GM18909 (cell line): ENCODE measurements around the gene TRIB2.

ENCODE experiments used
- ATAC-seq: cut with Tn5 transposase; IDR thresholded peaks from one replicate; pipeline ENCODE4 v1.9.1; 2021; ENCODE audit warnings: mild to moderate bottlenecking; ENCODE audit not compliant: unreplicated experiment, poor library complexity

TRIB2 gene

GRCh38 chr2:12694990-12695774, 21.6 kb upstream of the TRIB2 start:
- peak; percentile 59 for ATAC-seq

- ATAC-seq: no peak
These were observed 19.1 kb upstream of the TRIB2 start for GRCh38 chr2:12697617-12698016.

GRCh38 chr2:12700989-12701388, 15.7 kb upstream of the TRIB2 start:
- ATAC-seq: no peak

- ATAC-seq: no peak
These were observed 15.0 kb upstream of the TRIB2 start for GRCh38 chr2:12701786-12702167.

- no peak for ATAC-seq
These were observed 14.3 kb upstream of the TRIB2 start for GRCh38 chr2:12702168-12703121.

- no peak for ATAC-seq
These were observed 12.4 kb upstream of the TRIB2 start for GRCh38 chr2:12704378-12704777.

GRCh38 chr2:12705230-12705629, 11.5 kb upstream of the TRIB2 start:
- no peak for ATAC-seq

GRCh38 chr2:12705742-12706141, 11.0 kb upstream of the TRIB2 start:
- no peak for ATAC-seq

GRCh38 chr2:12708508-12709206, 8.1 kb upstream of the TRIB2 start:
- no peak for ATAC-seq

- no peak for ATAC-seq
These were observed 7.6 kb upstream of the TRIB2 start for GRCh38 chr2:12709207-12709522.

GRCh38 chr2:12710301-12710700, 6.4 kb upstream of the TRIB2 start:
- no peak for ATAC-seq

GRCh38 chr2:12711339-12711738, 5.4 kb upstream of the TRIB2 start:
- ATAC-seq: no peak

GRCh38 chr2:12712881-12713280, 3.9 kb upstream of the TRIB2 start:
- no peak for ATAC-seq

- ATAC-seq: no peak
These were observed 2.1 kb upstream of the TRIB2 start for GRCh38 chr2:12714391-12715221.

- no peak for ATAC-seq
These were observed 1.3 kb upstream of the TRIB2 start for GRCh38 chr2:12715258-12716031.

- ATAC-seq: peak; percentile 38
These were observed 779 bp upstream of the TRIB2 start for GRCh38 chr2:12716032-12716281.

GRCh38 chr2:12717191-12718014, 667 bp downstream of the TRIB2 start:
- ATAC-seq: peak; percentile 29

- no peak for ATAC-seq
These were observed 1.4 kb downstream of the TRIB2 start for GRCh38 chr2:12718015-12718671.
